Esophagus (tissue), 2 donors: ENCODE measurements around the gene RPS10. TPM values are rescaled to one million over a fixed set of nuclear protein-coding genes. Genes with fewer than 3 reads are reported as not detected.
"Not testable (repeated sequence)": the region's sequence is repeated elsewhere in the genome, so short reads cannot be mapped to it uniquely, and the experiment has no call there.

Experiments
- H3K27ac ChIP-seq, 2 donors: one replicate each; pipeline ENCODE4 v1.5.1; 2013; ENCODE audit warnings: low read depth in 2 of 2, mild to moderate bottlenecking in 2 of 2, inconsistent platforms in 1 of 2, low read length in 1 of 2, moderate library complexity in 1 of 2
- H3K27me3 ChIP-seq, 2 donors: one replicate each; pipeline ENCODE4 v1.6.1; 2013; ENCODE audit warnings: low read length in 2 of 2, control low read depth in 1 of 2, mild to moderate bottlenecking in 1 of 2; ENCODE audit not compliant: insufficient read depth in 2 of 2, control insufficient read depth in 1 of 2
- H3K36me3 ChIP-seq, 2 donors: one replicate each; pipeline ENCODE4 v1.6.1; 2013; ENCODE audit warnings: low read length in 1 of 2; ENCODE audit not compliant: control insufficient read depth in 2 of 2, insufficient read depth in 2 of 2
- H3K4me1 ChIP-seq, 2 donors: one replicate each; pipeline ENCODE4 v1.6.1; 2013; ENCODE audit warnings: low read length in 1 of 2; ENCODE audit not compliant: control insufficient read depth in 2 of 2, insufficient read depth in 2 of 2
- H3K4me3 ChIP-seq, 2 donors: one replicate each; pipeline ENCODE4 v1.5.1; 2013; ENCODE audit warnings: low read length in 2 of 2, mild to moderate bottlenecking in 2 of 2, low read depth in 1 of 2, moderate library complexity in 1 of 2
- H3K9me3 ChIP-seq, 2 donors: one replicate each; pipeline ENCODE4 v1.6.1; 2013; ENCODE audit warnings: mild to moderate bottlenecking in 2 of 2, low read depth in 1 of 2, low read length in 1 of 2, moderate library complexity in 1 of 2; ENCODE audit not compliant: control insufficient read depth in 2 of 2, insufficient read depth in 1 of 2
- WGBS, 2 donors: extraction: QIAGEN DNeasy Blood & Tissue Kit; methylation state at CpG; one replicate each; pipeline ENCODE4 v1.1.7; 2013; 5-methylcytosine and 5-hydroxymethylcytosine counted together
- polyA plus RNA-seq, 2 donors: library from polyadenylated mRNA; stranded (reverse); fragments of 200-250 nt; gene quantifications; one replicate each; pipeline ENCODE4 v1.2.3, GENCODE V29; 2013
- donor health status: healthy with polysubstance abuse.
- donor health status: Bipolar disorder and iron deficiency.

Gene RPS10
- polyA plus RNA-seq, 2 donors = 1,884 to 2,829 TPM

- H3K4me1 ChIP-seq = peaks cover 0 to 2% of the 10 kb centered on the region in 2 donors
- 77 to 79% methylated on average over 4 of the region's 4 CpGs for WGBS, 2 donors
- H3K9me3 ChIP-seq = no peaks in the 10 kb centered on the region
- no peaks in the 10 kb centered on the region for H3K36me3 ChIP-seq
- H3K27me3 ChIP-seq = no peaks in the 10 kb centered on the region
- H3K27ac ChIP-seq = no peak overlapping the region
- no peak overlapping the region for H3K4me3 ChIP-seq
Measured at GRCh38 chr6:34386316-34387137, 39.3 kb downstream of the RPS10 start.

DNA sequence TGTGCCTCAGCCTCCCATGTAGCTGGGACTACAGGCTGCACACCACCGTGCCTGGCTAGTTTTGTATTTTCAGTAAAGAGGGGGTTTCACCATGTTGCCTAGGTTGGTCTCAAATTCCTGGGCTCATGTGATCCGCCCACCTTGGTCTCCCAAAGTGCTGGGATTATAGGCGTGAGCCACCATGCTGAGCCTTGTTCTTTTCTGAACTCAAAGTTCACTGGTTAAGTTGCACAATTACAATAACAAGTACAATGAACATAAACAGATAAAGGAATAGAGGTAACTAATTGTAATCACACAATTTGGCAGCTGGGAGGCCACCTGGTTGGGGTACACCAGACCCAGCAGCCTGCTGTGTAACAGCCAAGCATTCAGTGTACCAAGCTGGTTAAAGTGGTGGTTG is 40.1 kb downstream of the RPS10 start:
- H3K36me3 ChIP-seq = no peaks in the 10 kb centered on the region
- H3K27me3 ChIP-seq = no peaks in the 10 kb centered on the region
- H3K4me3 ChIP-seq = no peak overlapping the region
- peaks cover 0 to 2% of the 10 kb centered on the region in 2 donors for H3K4me1 ChIP-seq
- no peaks in the 10 kb centered on the region for H3K9me3 ChIP-seq
- 90 to 96% methylated on average over 3 of the region's 3 CpGs for WGBS, 2 donors
- H3K27ac ChIP-seq = no peak overlapping the region

DNA sequence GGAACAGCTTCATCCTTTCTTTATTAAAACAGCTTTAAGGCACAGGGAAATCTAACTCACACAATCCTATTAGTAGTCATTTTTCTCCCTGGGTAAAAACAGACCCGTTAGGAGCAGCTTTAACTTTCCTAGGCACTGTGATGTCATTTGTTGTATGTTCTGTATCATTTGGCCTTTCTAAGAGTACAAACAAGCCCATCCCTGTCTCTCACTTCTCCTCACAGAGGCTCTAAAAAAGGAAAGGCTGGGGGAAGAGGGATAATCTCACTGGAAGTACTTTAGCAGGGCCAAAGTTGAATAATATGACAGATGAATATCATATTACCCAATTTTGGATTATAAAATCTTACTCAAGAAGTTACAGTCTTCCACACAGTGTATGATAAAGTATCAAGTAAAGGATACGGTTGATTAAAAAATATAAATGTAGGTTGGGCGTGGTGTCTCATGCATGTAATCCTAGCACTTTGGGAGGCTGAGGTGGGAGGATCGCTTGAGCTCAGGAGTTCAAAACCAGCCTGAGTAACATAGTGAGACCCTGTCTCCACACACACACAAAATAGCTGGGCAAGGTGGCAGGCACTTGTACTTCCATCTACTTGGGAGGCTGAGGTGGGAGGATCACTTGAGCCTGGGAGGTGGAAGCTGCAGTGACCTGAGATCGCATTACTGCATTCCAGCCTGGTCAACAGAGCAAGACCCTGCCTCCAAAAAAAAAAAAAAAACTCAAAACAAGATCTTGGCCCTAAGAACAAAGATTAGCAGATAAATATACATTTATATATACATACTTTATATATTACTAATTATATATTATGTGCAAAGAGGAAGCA is 41.3 kb downstream of the RPS10 start:
- H3K27ac ChIP-seq = no peak overlapping the region
- peaks cover 0 to 2% of the 10 kb centered on the region in 2 donors for H3K4me1 ChIP-seq
- no peaks in the 10 kb centered on the region for H3K9me3 ChIP-seq
- no peaks in the 10 kb centered on the region for H3K27me3 ChIP-seq
- H3K4me3 ChIP-seq = no peak overlapping the region
- 81 to 84% methylated on average over 5 of the region's 5 CpGs for WGBS, 2 donors
- no peaks in the 10 kb centered on the region for H3K36me3 ChIP-seq

GRCh38 chr6:34383656-34384320 is 42.1 kb downstream of the RPS10 start:
- no peak overlapping the region for H3K4me3 ChIP-seq
- peaks cover 0 to 2% of the 10 kb centered on the region in 2 donors for H3K4me1 ChIP-seq
- 75 to 77% methylated on average over 6 of the region's 6 CpGs for WGBS, 2 donors
- peak overlapping the region; percentile 16 to 27 for H3K27ac ChIP-seq
- H3K36me3 ChIP-seq = no peaks in the 10 kb centered on the region
- H3K9me3 ChIP-seq = no peaks in the 10 kb centered on the region
- no peaks in the 10 kb centered on the region for H3K27me3 ChIP-seq

GRCh38 chr6:34383161-34383631 is 42.7 kb downstream of the RPS10 start:
- 73 to 75% methylated on average over 3 of the region's 3 CpGs for WGBS, 2 donors
- Histone ChIP-seq H3K4me1 (peaks cover 0 to 2% of the 10 kb centered on the region in 2 donors), H3K27ac (no peak overlapping the region)

DNA sequence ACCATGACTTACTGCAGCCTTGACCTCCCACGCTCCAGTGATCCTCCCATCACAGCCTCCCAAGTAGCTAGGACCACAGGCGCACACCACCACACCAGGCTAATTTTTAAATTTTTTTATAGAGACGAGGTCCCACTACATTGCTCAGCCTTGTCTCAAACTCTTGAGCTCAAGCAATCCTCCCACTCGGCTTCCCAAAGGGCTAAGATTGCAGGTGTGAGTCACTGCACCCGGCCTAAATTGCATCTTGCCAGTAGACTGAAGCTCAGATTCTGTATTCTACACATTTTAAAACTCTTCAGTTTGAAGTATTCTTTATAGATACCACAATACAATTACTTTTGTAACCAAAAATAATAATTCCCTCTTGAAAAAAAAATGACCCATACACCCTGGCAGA is 44.8 kb downstream of the RPS10 start:
- Histone ChIP-seq H3K9me3 (no peaks in the 10 kb centered on the region), H3K4me3 (no peak overlapping the region), H3K36me3 (no peaks in the 10 kb centered on the region), H3K27ac (no peak overlapping the region), H3K4me1 (peaks cover 0 to 2% of the 10 kb centered on the region in 2 donors), H3K27me3 (no peaks in the 10 kb centered on the region)
- WGBS, 2 donors = 91% methylated on average over 5 of the region's 5 CpGs

More at GRCh38 chr6:34383161-34383631, 42.7 kb downstream of the RPS10 start:
- Histone ChIP-seq H3K9me3 (no peaks in the 10 kb centered on the region), H3K27me3 (no peaks in the 10 kb centered on the region), H3K4me3 (no peak overlapping the region), H3K36me3 (no peaks in the 10 kb centered on the region)

GRCh38 chr6:34378470-34378869 is 47.4 kb downstream of the RPS10 start:
- Histone ChIP-seq H3K36me3 (no peaks in the 10 kb centered on the region), H3K9me3 (no peaks in the 10 kb centered on the region)
- 96 to 97% methylated on average over 2 of the region's 2 CpGs for WGBS, 2 donors

DNA sequence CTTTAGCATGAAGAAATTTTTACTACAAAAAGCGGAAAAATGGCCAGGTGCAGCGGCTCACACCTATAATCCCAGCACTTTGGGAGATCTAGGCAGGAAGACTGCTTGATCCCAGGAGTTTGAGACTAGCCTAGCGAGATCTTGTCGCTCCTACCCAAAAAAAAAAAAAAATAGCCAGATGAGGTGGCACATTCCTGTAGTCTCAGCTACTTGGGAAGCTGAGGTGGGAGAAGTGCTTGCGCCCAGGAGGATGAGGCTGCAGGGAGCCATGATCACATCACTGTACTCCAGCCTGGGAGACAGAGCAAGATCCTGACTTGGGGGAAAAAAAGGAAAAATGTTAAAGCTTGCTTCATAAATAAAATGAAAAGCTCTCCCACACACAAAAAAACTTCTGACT is 47.9 kb downstream of the RPS10 start:
- Histone ChIP-seq H3K27ac (no peak overlapping the region), H3K9me3 (no peaks in the 10 kb centered on the region), H3K36me3 (no peaks in the 10 kb centered on the region), H3K27me3 (no peaks in the 10 kb centered on the region), H3K4me3 (no peak overlapping the region), H3K4me1 (no peaks in the 10 kb centered on the region)
- 96 to 97% methylated on average over 5 of the region's 5 CpGs for WGBS, 2 donors

More at GRCh38 chr6:34378470-34378869, 47.4 kb downstream of the RPS10 start:
- Histone ChIP-seq H3K4me3 (no peak overlapping the region), H3K27ac (no peak overlapping the region), H3K4me1 (no peaks in the 10 kb centered on the region), H3K27me3 (no peaks in the 10 kb centered on the region)

DNA sequence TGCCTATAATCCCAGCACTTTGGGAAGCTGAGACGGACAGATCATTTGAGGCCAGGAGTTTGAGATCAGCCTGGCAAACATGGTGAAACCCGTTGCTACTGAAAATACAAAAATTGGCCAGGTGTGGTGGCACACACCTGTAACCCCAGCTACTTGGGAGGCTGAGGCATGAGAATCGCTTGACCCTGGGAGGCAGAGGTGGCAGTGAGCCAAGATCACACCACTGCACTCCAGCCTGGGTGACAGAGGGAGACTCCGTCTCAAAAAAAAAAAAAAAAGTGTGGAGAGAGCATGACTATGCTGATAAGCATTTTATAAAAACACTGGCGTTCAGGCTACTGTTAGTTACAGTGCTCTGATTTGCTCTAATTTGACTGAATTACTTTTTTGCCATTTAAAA is 48.3 kb downstream of the RPS10 start:
- not testable (repeated sequence) for H3K4me3 ChIP-seq, H3K27me3 ChIP-seq
- WGBS, 2 donors = 91 to 92% methylated on average over 5 of the region's 5 CpGs

More for the DNA sequence above, 48.3 kb downstream of the RPS10 start:
- not testable (repeated sequence) for H3K9me3 ChIP-seq, H3K36me3 ChIP-seq, H3K4me1 ChIP-seq, H3K27ac ChIP-seq
